Aorta (tissue), 5 donors: ENCODE results near the gene SLC13A3. TPM values are rescaled to one million over a fixed set of nuclear protein-coding genes. Genes with fewer than 3 reads are reported as not detected.

ENCODE experiments used
- ATAC-seq: fragments of 200-7000 bp; cut with Tn5 transposase; one replicate; pipeline ENCODE4 v1.9.1; 2022; ENCODE audit warnings: moderate library complexity; ENCODE audit not compliant: low FRiP score
- DNase-seq, 2 donors: peaks; one replicate each; pipeline ENCODE4 v3.0.0-alpha.2; 2020
- H3K27ac ChIP-seq, 2 donors: one replicate each; pipeline ENCODE4 v1.5.1; 2013; ENCODE audit warnings: low read length in 2 of 2, mild to moderate bottlenecking in 2 of 2, moderate library complexity in 2 of 2, control low read depth in 1 of 2, inconsistent platforms in 1 of 2, low read depth in 1 of 2
- H3K27me3 ChIP-seq, 2 donors: one replicate each; pipeline ENCODE4 v1.6.1; 2013; ENCODE audit warnings: control low read depth in 1 of 2, low read length in 1 of 2, mild to moderate bottlenecking in 1 of 2, moderate library complexity in 1 of 2; ENCODE audit not compliant: insufficient read depth in 2 of 2, control insufficient read depth in 1 of 2
- H3K36me3 ChIP-seq, 2 donors: one replicate each; pipeline ENCODE4 v1.6.1; 2013; ENCODE audit warnings: control low read depth in 1 of 2, low read length in 1 of 2, mild to moderate bottlenecking in 1 of 2; ENCODE audit not compliant: insufficient read depth in 2 of 2, control insufficient read depth in 1 of 2
- H3K4me1 ChIP-seq, 2 donors: one replicate each; pipeline ENCODE4 v1.6.1; 2013; ENCODE audit warnings: low read length in 2 of 2, control low read depth in 1 of 2, mild to moderate bottlenecking in 1 of 2, moderate library complexity in 1 of 2; ENCODE audit not compliant: insufficient read depth in 2 of 2, control insufficient read depth in 1 of 2
- H3K4me3 ChIP-seq, 2 donors: one replicate each; pipeline ENCODE4 v1.5.1; 2013; ENCODE audit warnings: low read length in 2 of 2, control low read depth in 1 of 2, mild to moderate bottlenecking in 1 of 2
- H3K9me3 ChIP-seq: one replicate; pipeline ENCODE4 v1.6.1; 2013; ENCODE audit warnings: mild to moderate bottlenecking, low read length; ENCODE audit not compliant: control insufficient read depth
- WGBS, 2 donors: extraction: QIAGEN DNeasy Blood & Tissue Kit; methylation state at CpG; one replicate each; pipeline ENCODE4 v1.1.7; 2013; 5-methylcytosine and 5-hydroxymethylcytosine counted together
- intact Hi-C, 2 donors: fragments of 100-400 bp; cut with DNase I; formaldehyde crosslinking; loops; one replicate each; pipeline versions ENCODE4 v1.14.2 to v1.15.0; 2022
- long read RNA-seq, 2 donors: library from polyadenylated mRNA; unstranded; transcript quantifications; one replicate each; pipeline ENCODE4 v2.0.0, GENCODE V29; 2020 to 2021
- polyA plus RNA-seq, 2 donors: library from polyadenylated mRNA; stranded (reverse); fragments of 200-250 nt; gene quantifications; one replicate each; pipeline ENCODE4 v1.2.3, GENCODE V29; 2013
- total RNA-seq, 2 donors: library from RNA; stranded (reverse); fragmentation: NEBNext Ultra II Directional; extraction: Animal tissue kit (Norgen Biotek cat#: 25700); gene quantifications; one replicate each; pipeline ENCODE4 v1.2.1, GENCODE V29; 2021
- donor health status: healthy with polysubstance abuse.
- donor health status: Bipolar disorder and iron deficiency.
- donor health status: DM: no; HTN: no; CAD: no.
- donor health status: DM: no; HTN: no; CAD: no.
- donor health status: DM: yes; HTN: yes; CAD: no.

SLC13A3 gene
- total RNA-seq (1 to 10 TPM; 3.7 to 5.1 TPM), polyA plus RNA-seq (1 to 10 TPM in 1 of 2 donors, not detected in 1; 1.8 TPM)
- long read RNA-seq, donor 1, partial matches to known transcripts = 2 of 14 reads
- long read RNA-seq, donor 1, other reads (novel, unspliced or antisense) = 12 of 14 reads
- long read RNA-seq, donor 2, partial matches to known transcripts = 0 of 4 reads
- long read RNA-seq, donor 2, other reads (novel, unspliced or antisense) = 4 of 4 reads

- 14 to 17% methylated on average over 55 of the region's 55 CpGs for WGBS, 2 donors
- no peaks in the 10 kb centered on the region for H3K27me3 ChIP-seq
- ATAC-seq (no peak), DNase-seq (no peak)
- H3K36me3 ChIP-seq = no peaks in the 10 kb centered on the region
- H3K9me3 ChIP-seq = no peaks in the 10 kb centered on the region
- H3K27ac ChIP-seq = no peak within 1 kb of the TSS
- no peak within 1 kb of the TSS for H3K4me3 ChIP-seq
- no peaks in the 10 kb centered on the region for H3K4me1 ChIP-seq
- intact Hi-C loops = no loop called here
Measured at GRCh38 chr20:46651091-46651962, at the start of gene SLC13A3. TSS of gene SLC13A3 (minus strand) at chr20:46651459. CDS start at chr20:46651421, 38 bp downstream.

GRCh38 chr20:46701057-46701456 is 49.8 kb upstream of the SLC13A3 start:
- Histone ChIP-seq H3K4me3 (no peak overlapping the region), H3K27me3 (no peaks in the 10 kb centered on the region), H3K36me3 (no peaks in the 10 kb centered on the region), H3K27ac (no peak overlapping the region), H3K4me1 (no peaks in the 10 kb centered on the region), H3K9me3 (peaks cover 4% of the 10 kb centered on the region)
- intact Hi-C loops = no loop called here
- WGBS, 2 donors = 67 to 78% methylated on average over 2 of the region's 2 CpGs
- ATAC-seq = no peak
- no peak for DNase-seq

GRCh38 chr20:46700481-46700880 is 49.2 kb upstream of the SLC13A3 start:
- Histone ChIP-seq H3K4me3 (no peak overlapping the region), H3K27ac (no peak overlapping the region), H3K36me3 (no peaks in the 10 kb centered on the region), H3K4me1 (no peaks in the 10 kb centered on the region), H3K27me3 (no peaks in the 10 kb centered on the region), H3K9me3 (peaks cover 4% of the 10 kb centered on the region)
- intact Hi-C loops = no loop called here
- DNase-seq = no peak
- 84 to 86% methylated on average over 5 to 6 of the region's 6 CpGs for WGBS, 2 donors
- ATAC-seq = no peak

- H3K4me1 ChIP-seq = no peaks in the 10 kb centered on the region
- ATAC-seq = no peak
- no peak overlapping the region for H3K27ac ChIP-seq
- 48% methylated on average over 12 of the region's 12 CpGs for WGBS, 2 donors
- no peak overlapping the region for H3K4me3 ChIP-seq
- DNase-seq = no peak
- H3K27me3 ChIP-seq = no peaks in the 10 kb centered on the region
- intact Hi-C loops = no loop called here
- H3K9me3 ChIP-seq = peaks cover 4% of the 10 kb centered on the region
- no peaks in the 10 kb centered on the region for H3K36me3 ChIP-seq
Measured at GRCh38 chr20:46699651-46700359, 48.5 kb upstream of the SLC13A3 start.

- Histone ChIP-seq H3K4me1 (no peaks in the 10 kb centered on the region), H3K36me3 (no peaks in the 10 kb centered on the region), H3K27me3 (no peaks in the 10 kb centered on the region), H3K4me3 (no peak overlapping the region), H3K9me3 (peaks cover 4% of the 10 kb centered on the region), H3K27ac (no peak overlapping the region)
- intact Hi-C loops = no loop called here
- no peak for ATAC-seq
- WGBS, 2 donors = 88 to 89% methylated on average over 2 of the region's 2 CpGs
- no peak for DNase-seq
Measured at GRCh38 chr20:46698788-46699187, 47.5 kb upstream of the SLC13A3 start.

- intact Hi-C loops = no loop called here
- DNase-seq (no peak), ATAC-seq (no peak)
- Histone ChIP-seq H3K4me3 (no peak overlapping the region), H3K9me3 (peaks cover 4% of the 10 kb centered on the region), H3K27ac (no peak overlapping the region), H3K36me3 (no peaks in the 10 kb centered on the region), H3K4me1 (no peaks in the 10 kb centered on the region), H3K27me3 (no peaks in the 10 kb centered on the region)
- WGBS, 2 donors = 67 to 84% methylated on average over 3 of the region's 3 CpGs
Measured at GRCh38 chr20:46696791-46697279, 45.6 kb upstream of the SLC13A3 start.

- no peak for ATAC-seq
- no peak for DNase-seq
- Histone ChIP-seq H3K27me3 (no peaks in the 10 kb centered on the region), H3K4me3 (no peak overlapping the region), H3K4me1 (no peaks in the 10 kb centered on the region), H3K9me3 (peaks cover 4% of the 10 kb centered on the region), H3K27ac (no peak overlapping the region), H3K36me3 (no peaks in the 10 kb centered on the region)
- WGBS, 2 donors = 39% methylated on average over 3 of the region's 3 CpGs
- intact Hi-C loops = no loop called here
Measured at GRCh38 chr20:46695892-46696291, 44.6 kb upstream of the SLC13A3 start.

- Histone ChIP-seq H3K4me3 (no peak overlapping the region), H3K27me3 (no peaks in the 10 kb centered on the region), H3K9me3 (peaks cover under 1% of the 10 kb centered on the region), H3K36me3 (no peaks in the 10 kb centered on the region), H3K27ac (no peak overlapping the region), H3K4me1 (no peaks in the 10 kb centered on the region)
- DNase-seq (no peak), ATAC-seq (no peak)
- intact Hi-C loops = no loop called here
- WGBS, 2 donors = 46 to 58% methylated on average over 2 of the region's 2 CpGs
Measured at GRCh38 chr20:46694484-46694883, 43.2 kb upstream of the SLC13A3 start.
